OCI-LY7 (cell line): ENCODE measurements around the gene DCAF12L1.

Experiments used
- CTCF ChIP-seq: fragments of 200-600 bp; sonication (generic); conservative IDR thresholded peaks from 2 replicates; pipeline ENCODE4 v1.5.1; 2014; ENCODE audit warnings: mild to moderate bottlenecking, antibody characterized with exemption, low read length, moderate library complexity, mixed read lengths
- EZH2phosphoT487 ChIP-seq: fragments of 200-600 bp; sonication (generic); IDR thresholded peaks from 2 replicates; pipeline ENCODE4 v1.6.1; 2018; ENCODE audit warnings: low read depth, borderline replicate concordance, mild to moderate bottlenecking, mixed run types, antibody characterized with exemption, low read length, moderate library complexity, mixed read lengths

DNA sequence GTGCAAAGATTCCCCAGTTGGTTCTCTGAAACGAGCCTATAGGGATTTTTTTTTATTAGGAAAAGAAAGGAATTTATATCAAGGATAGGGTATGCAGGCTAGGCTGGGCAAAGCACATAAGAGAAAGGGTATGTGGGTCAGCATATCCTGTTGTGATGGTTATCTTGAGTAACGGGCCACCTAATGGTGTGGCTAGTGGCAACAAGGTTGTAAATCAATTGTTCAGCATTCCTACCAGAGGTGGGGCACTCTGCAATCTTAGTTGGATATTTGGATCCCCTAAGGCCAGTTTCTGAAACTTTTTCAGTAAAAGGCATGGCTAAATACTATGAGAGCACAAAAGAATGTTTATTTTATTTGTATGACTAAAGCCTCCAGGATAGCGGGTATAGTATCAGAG lies 42.7 kb downstream of the DCAF12L1 start:
- TF ChIP-seq CTCF (no peak), EZH2phosphoT487 (no peak)
